GM21360 (cell line): ENCODE results near the gene NUDT13.

Source experiments
- ATAC-seq: cut with Tn5 transposase; IDR thresholded peaks from one replicate; pipeline ENCODE4 v1.9.1; 2021; ENCODE audit warnings: mild to moderate bottlenecking, moderate library complexity; ENCODE audit not compliant: unreplicated experiment

The NUDT13 gene

DNA sequence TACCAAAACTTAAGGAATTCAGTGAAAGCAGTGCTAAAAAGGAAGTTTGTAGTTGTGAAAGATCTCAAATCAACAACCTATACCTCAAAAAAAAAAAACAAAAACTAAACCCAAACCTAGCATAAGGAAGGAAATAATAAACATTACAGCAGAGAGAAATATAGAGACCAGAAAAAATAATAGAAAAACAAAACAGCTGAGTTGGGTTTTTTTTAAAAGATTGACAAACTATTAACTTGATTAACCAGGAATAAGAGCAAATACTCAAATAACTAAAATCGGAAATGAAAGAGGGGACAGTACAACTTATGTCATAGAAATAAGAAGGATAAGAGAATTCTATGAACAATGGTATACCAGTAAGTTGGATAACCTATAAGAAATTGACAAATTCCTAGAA lies 50.8 kb downstream of the NUDT13 start:
- ATAC-seq: no peak

DNA sequence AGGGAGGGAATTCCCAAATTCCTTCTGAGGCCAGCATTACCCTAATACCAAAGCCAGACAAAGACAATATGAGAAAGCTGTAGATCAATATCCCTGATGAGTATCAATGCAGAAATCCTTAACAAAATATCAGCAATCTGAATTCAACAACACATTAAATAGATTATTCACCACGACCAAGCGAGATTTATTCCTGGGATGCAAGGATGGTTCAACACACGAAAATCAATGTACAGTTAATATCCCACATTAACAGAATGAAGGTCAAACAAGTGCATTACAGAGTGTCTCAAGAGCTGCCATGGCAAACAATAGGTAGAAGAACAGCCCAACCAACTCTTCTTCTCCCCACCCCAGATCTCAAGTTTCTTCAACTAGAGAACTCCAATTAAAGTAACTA lies 51.4 kb downstream of the NUDT13 start:
- ATAC-seq: no peak

- ATAC-seq: no peak
Observed at GRCh38 chr10:73163096-73163495, 52.8 kb downstream of the NUDT13 start.

DNA sequence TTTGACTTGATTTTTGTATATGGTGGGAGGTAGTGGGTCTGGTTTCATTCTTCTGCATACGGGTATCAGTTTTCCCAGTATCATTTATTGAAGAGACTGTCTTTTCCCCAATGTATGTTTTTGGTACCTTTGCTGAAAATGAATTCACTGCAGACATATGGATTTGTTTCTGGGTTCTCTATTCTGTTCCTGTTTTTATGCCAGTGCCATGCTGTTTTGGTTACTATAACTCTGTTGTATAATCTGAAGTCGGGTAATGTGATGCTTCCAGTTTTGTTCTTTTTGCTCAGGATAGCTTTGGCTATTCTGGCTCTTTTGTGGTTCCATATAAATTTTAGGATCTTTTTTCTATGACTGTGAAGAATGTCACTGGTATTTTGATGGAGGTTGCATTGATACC lies 56.7 kb downstream of the NUDT13 start:
- no peak for ATAC-seq

DNA sequence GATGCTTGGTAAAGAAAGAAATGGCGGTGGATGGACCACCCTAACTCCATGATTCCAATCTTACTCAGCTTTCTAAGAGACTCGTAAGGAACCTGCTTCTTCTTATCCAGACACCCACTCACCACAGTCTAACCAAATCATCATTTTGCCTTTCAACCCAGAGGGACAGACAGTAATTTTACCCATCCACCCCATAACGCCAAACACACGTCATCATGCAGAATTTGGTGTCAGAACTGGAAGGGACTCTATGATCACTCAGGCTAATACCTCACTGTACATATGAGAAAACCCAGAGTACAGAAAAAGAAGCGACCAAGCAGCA lies 57.2 kb downstream of the NUDT13 start:
- ATAC-seq: no peak

- ATAC-seq: peak; percentile 89
Observed at GRCh38 chr10:73167783-73168464, 57.7 kb downstream of the NUDT13 start, which contains the start of the genes ECD and FAM149B1. Gene ECD (minus strand): TSS chr10:73168008. CDS start chr10:73163937, 4,071 bp downstream. Gene FAM149B1 (plus strand): TSS chr10:73168119. CDS start chr10:73168340, 221 bp downstream.

DNA sequence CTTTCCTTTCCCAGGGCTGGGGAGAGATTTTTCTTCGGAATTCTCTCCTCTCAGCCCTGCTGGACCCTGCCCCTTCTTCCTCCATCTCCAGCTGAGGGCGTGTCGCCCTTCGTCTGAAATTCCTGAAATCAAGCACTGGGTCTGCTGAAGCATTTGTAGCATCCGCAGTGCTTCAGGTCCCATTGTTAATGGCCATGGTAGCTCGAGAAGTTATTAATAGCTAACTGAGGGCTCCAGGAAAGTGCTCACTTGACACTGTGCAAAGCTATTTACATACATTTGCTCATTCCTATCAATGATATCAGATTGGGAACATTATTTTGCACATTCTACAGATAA lies 58.2 kb downstream of the NUDT13 start:
- ATAC-seq: no peak

GRCh38 chr10:73169320-73169719 lies 59.1 kb downstream of the NUDT13 start:
- ATAC-seq: no peak

- no peak for ATAC-seq
Observed at GRCh38 chr10:73172867-73173266, 62.6 kb downstream of the NUDT13 start.

GRCh38 chr10:73174148-73174925 lies 64.1 kb downstream of the NUDT13 start:
- ATAC-seq: no peak
